Measurements from ENCODE around the gene SLMAP. TPM values are rescaled to one million over a fixed set of nuclear protein-coding genes. Genes with fewer than 3 reads are reported as not detected.

The SLMAP gene
- total RNA-seq, 1 donor: 44.1 TPM

DNA sequence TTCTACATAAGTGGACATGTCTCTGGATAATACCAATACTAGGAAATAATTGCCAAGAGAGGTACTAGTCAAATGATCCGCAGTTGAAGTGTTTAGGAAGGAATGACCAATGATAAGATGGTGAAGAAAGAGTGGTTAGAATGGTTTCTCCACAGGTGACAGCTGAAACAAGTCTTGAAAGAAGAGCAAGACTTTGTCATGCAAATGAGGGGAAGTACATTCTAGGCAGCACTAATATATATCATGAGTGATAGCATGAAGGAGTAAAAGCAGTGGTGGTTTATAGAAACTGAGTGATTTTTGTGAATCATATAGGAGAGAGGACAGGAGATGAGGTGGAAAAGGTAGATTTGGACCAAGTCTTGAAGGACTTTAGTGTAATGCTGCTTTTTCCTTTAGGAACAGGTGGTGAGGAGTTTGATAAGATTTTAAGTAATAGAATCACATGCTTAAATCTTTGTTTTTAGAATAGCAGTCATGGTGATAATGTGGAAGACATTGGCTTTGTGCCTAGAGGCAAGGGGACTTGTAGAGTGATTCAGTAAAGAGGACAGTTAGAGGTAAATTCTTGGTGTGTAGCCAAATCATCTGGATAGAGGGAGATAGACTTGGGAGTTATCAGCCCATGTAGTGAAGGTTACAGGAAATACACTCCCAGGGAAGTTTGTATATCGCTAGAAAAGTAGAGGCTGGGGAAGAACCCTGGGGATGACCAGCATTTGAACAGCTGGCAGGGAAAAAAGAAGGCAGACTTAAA lies 31.9 kb downstream of the SLMAP start:
- TF ChIP-seq, protein P1, sequence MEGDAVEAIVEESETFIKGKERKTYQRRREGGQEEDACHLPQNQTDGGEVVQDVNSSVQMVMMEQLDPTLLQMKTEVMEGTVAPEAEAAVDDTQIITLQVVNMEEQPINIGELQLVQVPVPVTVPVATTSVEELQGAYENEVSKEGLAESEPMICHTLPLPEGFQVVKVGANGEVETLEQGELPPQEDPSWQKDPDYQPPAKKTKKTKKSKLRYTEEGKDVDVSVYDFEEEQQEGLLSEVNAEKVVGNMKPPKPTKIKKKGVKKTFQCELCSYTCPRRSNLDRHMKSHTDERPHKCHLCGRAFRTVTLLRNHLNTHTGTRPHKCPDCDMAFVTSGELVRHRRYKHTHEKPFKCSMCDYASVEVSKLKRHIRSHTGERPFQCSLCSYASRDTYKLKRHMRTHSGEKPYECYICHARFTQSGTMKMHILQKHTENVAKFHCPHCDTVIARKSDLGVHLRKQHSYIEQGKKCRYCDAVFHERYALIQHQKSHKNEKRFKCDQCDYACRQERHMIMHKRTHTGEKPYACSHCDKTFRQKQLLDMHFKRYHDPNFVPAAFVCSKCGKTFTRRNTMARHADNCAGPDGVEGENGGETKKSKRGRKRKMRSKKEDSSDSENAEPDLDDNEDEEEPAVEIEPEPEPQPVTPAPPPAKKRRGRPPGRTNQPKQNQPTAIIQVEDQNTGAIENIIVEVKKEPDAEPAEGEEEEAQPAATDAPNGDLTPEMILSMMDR (IDR thresholded peaks at IDR 0.05; ENCODE audit: insufficient read depth, low read length): no peak
- H3K4me3 ChIP-seq (ENCODE audit: low read depth, low read length): no peak overlapping the region
- peak; percentile 47 for DNase-seq (ENCODE audit: low read depth)

DNA sequence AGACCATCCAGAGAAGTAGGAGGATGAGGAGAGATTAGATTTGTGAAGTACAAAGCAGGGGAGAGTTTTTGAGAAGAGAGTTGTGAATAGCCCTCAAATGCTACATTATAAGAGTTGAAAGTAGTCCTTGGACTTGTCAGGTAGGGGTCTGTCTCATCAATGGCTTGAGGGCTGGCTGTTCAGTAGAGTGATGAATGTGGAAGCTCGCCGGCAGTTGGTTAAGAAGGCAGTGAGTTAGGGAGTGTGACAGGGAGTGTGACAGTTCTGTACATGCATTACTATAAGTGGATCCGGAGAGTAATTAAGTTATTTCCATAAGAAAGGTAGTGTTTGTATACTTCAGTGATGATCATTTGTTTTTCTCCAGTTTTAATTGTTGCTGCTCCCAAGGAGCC lies 32.5 kb downstream of the SLMAP start:
- H3K4me3 ChIP-seq (ENCODE audit: low read depth, low read length): no peak overlapping the region
- TF ChIP-seq, protein P1 (IDR thresholded peaks at IDR 0.05; ENCODE audit: insufficient read depth, low read length): no peak
- DNase-seq (ENCODE audit: low read depth): no peak

- no peak for DNase-seq (ENCODE audit: low read depth)
- no peak overlapping the region for H3K4me3 ChIP-seq (ENCODE audit: low read depth, low read length)
- TF ChIP-seq, protein P1 (IDR thresholded peaks at IDR 0.05; ENCODE audit: insufficient read depth, low read length): no peak
These were observed 35.1 kb downstream of the SLMAP start for GRCh38 chr3:57791245-57791644.

GRCh38 chr3:57792198-57792597 lies 36.1 kb downstream of the SLMAP start:
- TF ChIP-seq, protein P1 (IDR thresholded peaks at IDR 0.05; ENCODE audit: insufficient read depth, low read length): no peak
- no peak for DNase-seq (ENCODE audit: low read depth)
- H3K4me3 ChIP-seq (ENCODE audit: low read depth, low read length): no peak overlapping the region

DNA sequence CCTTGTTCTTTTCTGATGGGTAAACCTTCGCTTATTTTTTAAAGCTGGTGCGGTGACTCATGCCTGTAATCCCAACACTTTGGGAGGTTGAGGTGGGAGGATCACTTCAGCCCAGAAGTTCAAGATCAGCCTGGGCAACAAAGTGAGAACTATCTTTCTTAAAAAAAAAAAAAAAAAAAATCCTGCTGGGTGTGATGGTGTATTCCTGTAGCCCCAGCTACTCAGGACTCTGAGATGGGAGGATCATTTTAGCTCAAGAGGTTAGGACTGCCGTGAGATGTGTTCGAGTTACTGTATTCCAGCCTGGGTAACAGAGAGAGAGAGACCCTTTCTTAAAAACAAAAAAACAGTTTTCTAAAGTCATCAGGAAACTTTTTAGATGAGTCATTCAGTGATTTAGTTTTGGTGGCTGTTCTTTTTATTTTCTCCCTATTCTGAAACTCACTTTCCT lies 37.7 kb downstream of the SLMAP start:
- no peak overlapping the region for H3K4me3 ChIP-seq (ENCODE audit: low read depth, low read length)
- TF ChIP-seq, protein P1 (IDR thresholded peaks at IDR 0.05; ENCODE audit: insufficient read depth, low read length): no peak
- peak; percentile 32 for DNase-seq (ENCODE audit: low read depth)

- no peak for DNase-seq (ENCODE audit: low read depth)
- no peak overlapping the region for H3K4me3 ChIP-seq (ENCODE audit: low read depth, low read length)
- TF ChIP-seq, protein P1 (IDR thresholded peaks at IDR 0.05; ENCODE audit: insufficient read depth, low read length): no peak
These were observed 38.4 kb downstream of the SLMAP start for GRCh38 chr3:57794501-57794900.
